Neural progenitor cell (in vitro differentiated cells): ENCODE measurements around the gene PIAS3.

Source experiments
- EZH2 ChIP-seq: fragments of 200-600 bp; sonication (generic); IDR thresholded peaks from 2 replicates; pipeline ENCODE4 v1.6.1; 2017; ENCODE audit warnings: antibody characterized with exemption, mild to moderate bottlenecking, moderate library complexity
- TF ChIP-seq, protein P1 (sequence below): fragments of 200-600 bp; sonication (generic); IDR thresholded peaks from 2 replicates; pipeline ENCODE4 v1.5.1; 2017; ENCODE audit warnings: antibody characterized with exemption, mild to moderate bottlenecking

DNA sequence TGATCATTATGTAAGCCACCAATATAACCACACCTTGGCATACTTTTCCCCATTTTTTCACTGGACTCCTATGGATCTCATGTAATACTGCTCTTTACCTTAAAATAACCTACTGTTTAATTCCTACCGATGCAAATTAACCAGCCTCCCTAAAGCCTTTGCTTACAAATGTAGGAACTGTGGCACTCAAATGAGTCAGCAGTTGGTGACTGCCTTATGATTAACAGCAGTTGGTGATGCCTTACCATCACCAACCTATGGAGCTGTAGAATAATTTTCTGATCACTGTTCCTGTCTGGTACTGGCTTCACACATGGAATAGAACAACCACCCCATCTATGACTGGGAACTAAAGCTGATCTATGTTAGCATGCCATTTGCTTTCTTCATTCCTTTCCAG lies 21.2 kb downstream of the PIAS3 start:
- TF ChIP-seq, protein P1, sequence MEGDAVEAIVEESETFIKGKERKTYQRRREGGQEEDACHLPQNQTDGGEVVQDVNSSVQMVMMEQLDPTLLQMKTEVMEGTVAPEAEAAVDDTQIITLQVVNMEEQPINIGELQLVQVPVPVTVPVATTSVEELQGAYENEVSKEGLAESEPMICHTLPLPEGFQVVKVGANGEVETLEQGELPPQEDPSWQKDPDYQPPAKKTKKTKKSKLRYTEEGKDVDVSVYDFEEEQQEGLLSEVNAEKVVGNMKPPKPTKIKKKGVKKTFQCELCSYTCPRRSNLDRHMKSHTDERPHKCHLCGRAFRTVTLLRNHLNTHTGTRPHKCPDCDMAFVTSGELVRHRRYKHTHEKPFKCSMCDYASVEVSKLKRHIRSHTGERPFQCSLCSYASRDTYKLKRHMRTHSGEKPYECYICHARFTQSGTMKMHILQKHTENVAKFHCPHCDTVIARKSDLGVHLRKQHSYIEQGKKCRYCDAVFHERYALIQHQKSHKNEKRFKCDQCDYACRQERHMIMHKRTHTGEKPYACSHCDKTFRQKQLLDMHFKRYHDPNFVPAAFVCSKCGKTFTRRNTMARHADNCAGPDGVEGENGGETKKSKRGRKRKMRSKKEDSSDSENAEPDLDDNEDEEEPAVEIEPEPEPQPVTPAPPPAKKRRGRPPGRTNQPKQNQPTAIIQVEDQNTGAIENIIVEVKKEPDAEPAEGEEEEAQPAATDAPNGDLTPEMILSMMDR: no peak
- TF ChIP-seq EZH2: no peak
